Activated CD8-positive, alpha-beta memory T cell treated with anti-CD3 and anti-CD28 coated beads for 36 hours (primary cell): ENCODE data around the gene SPATA17. TPM values are rescaled to one million over a fixed set of nuclear protein-coding genes. Genes with fewer than 3 reads are reported as not detected.
"Not testable (repeated sequence)": the region's sequence is repeated elsewhere in the genome, so short reads cannot be mapped to it uniquely, and the experiment has no call there.

Source experiments
- CTCF ChIA-PET: fragments of 350-600 bp; sonication (Branson Sonifier 250); formaldehyde crosslinking; loops from one replicate; lab custom pipeline; 2021; ENCODE audit warnings: antibody characterized with exemption; lab: Charles Lee
- POLR2A ChIA-PET: fragments of 350-600 bp; sonication (Branson Sonifier 250); formaldehyde crosslinking; loops from one replicate; lab custom pipeline; 2021; ENCODE audit warnings: antibody characterized with exemption; lab: Charles Lee
- total RNA-seq, 2 experiments: library from RNA; stranded (reverse); gene quantifications; one replicate each; pipeline ENCODE4 v1.2.3, GENCODE V29; 2021

SPATA17 gene
- total RNA-seq, 2 experiments from 2014 or later: 0.27 TPM; not detected in 1

- ChIA-PET CTCF (no interaction called here), POLR2A (no interaction called here)
These were observed 37.3 kb downstream of the SPATA17 start for GRCh38 chr1:217668351-217668940.

GRCh38 chr1:217673387-217673786 is 42.2 kb downstream of the SPATA17 start:
- POLR2A ChIA-PET: no interaction called here
- CTCF ChIA-PET: no interaction called here

- ChIA-PET CTCF (no interaction called here), POLR2A (no interaction called here)
These were observed 43.0 kb downstream of the SPATA17 start for GRCh38 chr1:217674028-217674729.

- ChIA-PET CTCF (interaction anchor here (0.7 kb wide), 1 partner anchor 800 kb away, joined by 3 read pairs; no protein-coding TSS in a partner anchor), POLR2A (no interaction called here)
These were observed 50.7 kb downstream of the SPATA17 start for GRCh38 chr1:217681806-217682205.

DNA sequence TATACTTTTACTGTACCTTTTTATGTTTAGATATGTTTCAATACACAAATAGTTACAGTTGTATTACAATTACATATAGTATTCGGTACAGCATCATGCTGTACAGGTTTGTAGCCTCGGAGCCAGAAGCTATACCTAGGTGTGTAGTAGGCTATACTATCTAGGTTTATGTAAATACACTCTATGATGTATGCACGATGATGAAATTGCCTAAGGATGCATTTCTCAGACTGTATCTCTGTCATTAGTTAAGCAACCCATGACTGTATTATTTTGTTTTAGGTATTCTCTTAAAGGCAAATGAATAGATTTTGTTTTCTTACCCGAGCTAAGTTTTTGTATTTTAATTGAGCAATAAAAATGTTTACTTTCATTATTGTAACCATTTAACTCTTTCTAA is 56.4 kb downstream of the SPATA17 start:
- ChIA-PET CTCF (interaction anchor here (0.7 kb wide), 1 partner anchor 25 kb away, joined by 3 read pairs; no protein-coding TSS in a partner anchor), POLR2A (no interaction called here)

DNA sequence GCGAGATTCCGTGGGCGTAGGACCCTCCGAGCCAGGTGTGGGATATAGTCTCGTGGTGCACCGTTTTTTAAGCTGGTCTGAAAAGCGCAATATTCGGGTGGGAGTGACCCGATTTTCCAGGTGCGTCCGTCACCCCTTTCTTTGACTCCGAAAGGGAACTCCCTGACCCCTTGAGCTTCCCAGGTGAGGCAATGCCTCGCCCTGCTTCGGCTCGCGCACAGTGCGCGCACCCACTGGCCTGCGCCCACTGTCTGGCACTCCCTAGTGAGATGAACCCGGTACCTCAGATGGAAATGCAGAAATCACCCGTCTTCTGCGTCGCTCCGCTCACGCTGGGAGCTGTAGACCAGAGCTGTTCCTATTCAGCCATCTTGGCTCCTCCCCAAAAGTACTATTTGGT is 65.0 kb downstream of the SPATA17 start:
- CTCF ChIA-PET: not testable (repeated sequence)

GRCh38 chr1:217703326-217703725 is 72.2 kb downstream of the SPATA17 start:
- POLR2A ChIA-PET: no interaction called here
- CTCF ChIA-PET: no interaction called here

More for the DNA sequence above, 65.0 kb downstream of the SPATA17 start:
- POLR2A ChIA-PET: not testable (repeated sequence)

DNA sequence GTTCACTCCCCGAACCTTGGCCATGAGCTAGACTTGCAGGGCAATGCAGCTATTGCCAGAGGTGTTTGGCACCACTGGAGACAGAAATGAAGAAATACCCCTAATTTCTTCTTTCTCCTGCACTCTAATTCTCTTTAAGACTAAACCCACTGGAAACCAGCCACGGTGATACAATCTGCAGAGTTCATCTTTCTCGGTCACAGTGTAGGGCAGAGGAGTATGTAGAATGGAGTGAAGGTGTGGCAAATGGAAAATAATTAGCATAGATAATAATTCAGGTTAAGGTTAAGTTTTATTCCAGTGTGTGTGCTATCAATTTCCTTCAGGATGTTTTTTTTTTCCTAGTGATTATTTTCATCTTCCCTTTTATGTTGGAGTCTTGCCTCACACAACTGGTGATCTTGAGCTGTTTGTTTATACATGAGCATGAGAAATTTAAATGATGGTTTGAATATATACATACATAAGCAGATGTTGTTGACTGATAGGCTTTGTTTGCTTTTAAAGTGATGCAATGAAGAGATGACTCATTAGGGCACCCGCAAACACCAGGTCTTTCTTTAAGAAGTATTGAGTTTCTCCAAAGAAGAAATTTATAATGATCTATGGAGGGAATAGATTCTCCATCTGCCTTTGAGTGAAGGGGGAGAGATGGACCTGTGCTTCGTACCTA is 81.9 kb downstream of the SPATA17 start:
- POLR2A ChIA-PET: no interaction called here
- CTCF ChIA-PET: interaction anchor here (0.9 kb wide), 1 partner anchor 25 kb away, joined by 3 read pairs; no protein-coding TSS in a partner anchor

- ChIA-PET POLR2A (no interaction called here), CTCF (no interaction called here)
These were observed 84.5 kb downstream of the SPATA17 start for GRCh38 chr1:217715681-217716080.

- POLR2A ChIA-PET: no interaction called here
- CTCF ChIA-PET: interaction anchor here (0.5 to 1.2 kb wide), 2 partner anchors 11 to 180 kb away, joined by 3 to 4 read pairs; no protein-coding TSS in a partner anchor
These were observed 86.8 kb downstream of the SPATA17 start for GRCh38 chr1:217717959-217718358.

- ChIA-PET POLR2A (no interaction called here), CTCF (interaction anchor here (1.2 kb wide), 1 partner anchor 10 kb away, joined by 3 read pairs; no protein-coding TSS in a partner anchor)
These were observed 87.7 kb downstream of the SPATA17 start for GRCh38 chr1:217718873-217719272.

GRCh38 chr1:217721692-217722091 is 90.5 kb downstream of the SPATA17 start:
- ChIA-PET POLR2A (no interaction called here), CTCF (no interaction called here)

GRCh38 chr1:217734973-217735372 is 103.8 kb downstream of the SPATA17 start:
- POLR2A ChIA-PET: no interaction called here
- CTCF ChIA-PET: no interaction called here

DNA sequence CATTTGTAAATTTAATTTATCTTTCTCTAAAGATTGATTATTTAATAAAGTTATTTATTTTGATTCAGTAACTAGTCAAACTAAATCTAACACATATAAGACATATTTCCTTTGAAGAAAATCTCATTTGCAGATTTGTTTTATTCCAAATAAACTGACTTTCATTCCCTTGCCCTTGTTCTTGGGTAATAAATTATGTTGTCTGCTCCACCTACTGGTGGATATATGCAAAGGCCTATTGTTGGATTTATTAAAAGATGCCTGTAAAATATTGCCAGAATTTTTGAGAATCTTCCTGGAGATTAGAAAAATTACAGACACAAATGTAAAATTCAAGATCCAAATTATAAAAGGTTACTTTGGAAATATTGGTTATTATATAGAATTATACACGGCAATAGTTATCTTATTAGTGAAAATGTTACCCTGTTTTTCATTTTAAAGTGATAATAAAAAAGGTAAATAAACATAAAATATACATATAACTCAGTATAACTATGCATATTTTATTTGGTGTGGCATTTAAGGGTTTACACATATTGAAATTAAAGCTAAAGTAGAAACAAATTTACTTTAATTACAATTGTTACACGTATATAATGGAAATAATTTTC is 116.1 kb downstream of the SPATA17 start:
- POLR2A ChIA-PET: no interaction called here
- CTCF ChIA-PET: no interaction called here

DNA sequence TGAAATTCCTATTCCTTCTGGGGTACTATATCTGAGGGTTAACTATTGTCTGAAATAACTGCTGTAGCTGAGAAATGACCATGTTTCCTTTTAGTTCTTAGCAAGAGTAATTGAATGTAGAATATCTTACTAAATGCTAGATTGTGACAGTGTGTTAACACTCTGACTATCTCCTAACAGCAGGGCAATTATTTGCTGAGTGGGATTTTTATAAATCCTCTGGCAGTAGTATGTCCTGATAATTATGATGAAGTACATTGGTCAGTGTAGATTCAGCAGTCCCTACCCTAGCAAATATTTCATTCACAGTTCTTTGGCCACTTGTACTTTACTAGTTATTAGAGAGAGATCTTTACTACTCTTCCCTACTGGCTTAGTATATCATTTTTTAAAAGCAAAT is 138.6 kb downstream of the SPATA17 start:
- ChIA-PET CTCF (no interaction called here), POLR2A (no interaction called here)

GRCh38 chr1:217770918-217771317 is 139.8 kb downstream of the SPATA17 start:
- POLR2A ChIA-PET: interaction anchor here (0.6 kb wide), 1 partner anchor 93 kb away, joined by 8 read pairs; no protein-coding TSS in a partner anchor
- CTCF ChIA-PET: no interaction called here

DNA sequence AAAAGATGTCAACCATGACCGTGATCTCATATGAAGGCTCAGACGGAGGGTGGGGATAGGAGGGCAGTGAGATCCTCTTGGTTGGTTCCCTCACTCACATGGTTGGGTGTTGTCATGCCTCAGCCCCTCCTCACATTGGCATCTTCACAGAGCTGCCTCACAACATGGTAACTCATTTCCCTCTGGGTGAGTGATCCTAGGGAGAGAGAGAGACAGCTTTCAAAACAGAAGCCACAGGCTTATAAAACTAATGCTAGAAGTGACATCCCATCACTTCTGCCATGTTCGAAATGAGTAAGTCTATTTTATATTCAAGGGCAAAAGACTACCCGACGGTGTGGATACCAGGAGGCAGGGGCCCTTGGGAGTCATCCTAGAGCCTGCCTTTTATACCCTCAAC is 145.5 kb downstream of the SPATA17 start:
- ChIA-PET CTCF (no interaction called here), POLR2A (no interaction called here)

DNA sequence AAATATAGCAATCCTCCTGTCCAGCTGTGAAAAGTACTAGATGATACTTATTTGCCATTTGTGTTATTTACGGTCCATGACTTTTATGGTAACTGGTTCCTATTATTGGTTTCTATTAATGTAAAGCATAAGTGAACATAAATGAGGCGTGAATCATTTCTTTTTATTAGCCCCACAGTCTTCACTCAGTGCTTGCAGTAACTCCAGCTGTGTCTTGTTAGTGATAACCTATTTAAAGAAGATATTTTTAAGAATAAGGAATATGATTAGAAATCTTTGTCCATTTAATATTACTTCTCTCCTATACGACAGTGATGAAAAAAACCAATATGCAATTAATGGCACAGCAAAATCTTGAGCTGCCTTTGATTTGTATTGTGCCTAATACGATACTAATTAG is 149.9 kb downstream of the SPATA17 start:
- CTCF ChIA-PET: no interaction called here
- POLR2A ChIA-PET: no interaction called here

DNA sequence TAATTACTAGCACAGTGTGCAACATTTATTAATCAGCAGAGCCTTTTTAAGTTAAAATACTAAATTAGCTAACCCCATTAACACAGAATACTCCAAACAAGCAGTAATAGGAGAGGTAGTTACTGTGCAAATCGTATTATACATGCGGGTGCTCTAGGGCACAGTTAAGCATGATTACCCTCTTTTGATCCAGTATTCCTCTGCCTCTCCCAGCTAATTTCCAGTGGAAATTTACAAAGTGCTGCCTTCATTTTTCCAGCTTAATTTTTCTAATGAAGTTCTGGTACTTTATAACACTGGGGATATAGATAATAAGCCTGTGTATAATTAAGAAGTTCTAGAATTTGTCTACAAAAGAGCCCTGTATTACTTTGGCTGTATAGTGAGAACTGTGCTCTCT is 159.9 kb downstream of the SPATA17 start:
- ChIA-PET POLR2A (no interaction called here), CTCF (no interaction called here)

GRCh38 chr1:217805792-217806191 is 174.6 kb downstream of the SPATA17 start:
- POLR2A ChIA-PET: no interaction called here

More at GRCh38 chr1:217805792-217806191, 174.6 kb downstream of the SPATA17 start:
- CTCF ChIA-PET: no interaction called here
